HL-60 (cell line): Measurements from ENCODE around the gene GOLM1.

Source experiments
- DNase-seq, 2 experiments: peaks; one replicate each; pipeline ENCODE4 v3.0.0-alpha.2; 2010 to 2020; ENCODE audit warnings: low read depth in 1 of 2, low spot score in 1 of 2
- H3K27ac ChIP-seq: fragments of 250-450 bp; sonication (Bioruptor Pico); replicated peaks from 2 replicates; pipeline ENCODE4 v1.5.1; 2020; ENCODE audit warnings: mild to moderate bottlenecking, moderate library complexity
- H3K27me3 ChIP-seq: fragments of 250-450 bp; sonication (Bioruptor Pico); 2 replicates; pipeline ENCODE4 v1.5.1; 2021; ENCODE audit warnings: mild to moderate bottlenecking, moderate library complexity; ENCODE audit not compliant: insufficient read depth, poor library complexity, severe bottlenecking
- H3K4me3 ChIP-seq: replicated peaks from 2 replicates; pipeline ENCODE4 v1.5.1; 2011; ENCODE audit warnings: mild to moderate bottlenecking, control low read depth, low read length; ENCODE audit not compliant: insufficient read depth
- GABPA ChIP-seq: IDR thresholded peaks from 2 replicates; pipeline ENCODE4 v1.6.1; 2012; ENCODE audit warnings: low read depth
- POLR2AphosphoS5 ChIP-seq: IDR thresholded peaks from 2 replicates; pipeline ENCODE4 v1.6.1; 2012; ENCODE audit warnings: low read depth
- SPI1 ChIP-seq: IDR thresholded peaks from 2 replicates; pipeline ENCODE4 v1.6.1; 2012; ENCODE audit warnings: low read depth, mild to moderate bottlenecking, borderline replicate concordance
- TF ChIP-seq, protein P1 (sequence below): IDR thresholded peaks from one replicate; pipeline ENCODE4 v1.5.1; 2011; ENCODE audit warnings: low read length, control low read depth, inconsistent platforms; ENCODE audit not compliant: insufficient read depth
- TF ChIP-seq, protein P2 (sequence below): IDR thresholded peaks from 2 replicates; pipeline ENCODE4 v1.6.1; 2012; ENCODE audit warnings: low read depth; ENCODE audit not compliant: insufficient replicate concordance

The GOLM1 gene

DNA sequence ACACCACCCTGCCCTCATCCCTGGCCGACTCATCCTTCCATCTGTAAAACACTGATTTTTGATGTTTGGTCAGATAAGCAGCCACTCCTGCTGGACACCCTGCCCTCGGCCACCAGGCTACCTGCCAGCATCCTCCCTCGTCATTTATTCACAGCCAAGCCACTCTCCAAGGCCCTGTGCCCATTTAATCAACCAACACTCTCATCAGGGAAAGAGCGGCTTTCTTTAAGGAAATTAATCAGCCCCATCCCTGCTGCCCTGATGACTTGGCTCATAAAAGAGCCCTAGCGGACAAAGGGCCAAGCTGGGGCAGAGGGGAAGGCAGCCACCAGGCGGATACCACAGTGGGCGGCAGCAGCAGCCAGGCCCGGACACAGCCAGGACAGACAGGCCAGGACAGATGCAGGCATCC lies 52.4 kb downstream of the GOLM1 start:
- no peak for TF ChIP-seq SPI1
- TF ChIP-seq POLR2AphosphoS5: no peak
- TF ChIP-seq, protein P1, sequence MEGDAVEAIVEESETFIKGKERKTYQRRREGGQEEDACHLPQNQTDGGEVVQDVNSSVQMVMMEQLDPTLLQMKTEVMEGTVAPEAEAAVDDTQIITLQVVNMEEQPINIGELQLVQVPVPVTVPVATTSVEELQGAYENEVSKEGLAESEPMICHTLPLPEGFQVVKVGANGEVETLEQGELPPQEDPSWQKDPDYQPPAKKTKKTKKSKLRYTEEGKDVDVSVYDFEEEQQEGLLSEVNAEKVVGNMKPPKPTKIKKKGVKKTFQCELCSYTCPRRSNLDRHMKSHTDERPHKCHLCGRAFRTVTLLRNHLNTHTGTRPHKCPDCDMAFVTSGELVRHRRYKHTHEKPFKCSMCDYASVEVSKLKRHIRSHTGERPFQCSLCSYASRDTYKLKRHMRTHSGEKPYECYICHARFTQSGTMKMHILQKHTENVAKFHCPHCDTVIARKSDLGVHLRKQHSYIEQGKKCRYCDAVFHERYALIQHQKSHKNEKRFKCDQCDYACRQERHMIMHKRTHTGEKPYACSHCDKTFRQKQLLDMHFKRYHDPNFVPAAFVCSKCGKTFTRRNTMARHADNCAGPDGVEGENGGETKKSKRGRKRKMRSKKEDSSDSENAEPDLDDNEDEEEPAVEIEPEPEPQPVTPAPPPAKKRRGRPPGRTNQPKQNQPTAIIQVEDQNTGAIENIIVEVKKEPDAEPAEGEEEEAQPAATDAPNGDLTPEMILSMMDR: no peak
- no peak for TF ChIP-seq GABPA
- TF ChIP-seq, protein P2, sequence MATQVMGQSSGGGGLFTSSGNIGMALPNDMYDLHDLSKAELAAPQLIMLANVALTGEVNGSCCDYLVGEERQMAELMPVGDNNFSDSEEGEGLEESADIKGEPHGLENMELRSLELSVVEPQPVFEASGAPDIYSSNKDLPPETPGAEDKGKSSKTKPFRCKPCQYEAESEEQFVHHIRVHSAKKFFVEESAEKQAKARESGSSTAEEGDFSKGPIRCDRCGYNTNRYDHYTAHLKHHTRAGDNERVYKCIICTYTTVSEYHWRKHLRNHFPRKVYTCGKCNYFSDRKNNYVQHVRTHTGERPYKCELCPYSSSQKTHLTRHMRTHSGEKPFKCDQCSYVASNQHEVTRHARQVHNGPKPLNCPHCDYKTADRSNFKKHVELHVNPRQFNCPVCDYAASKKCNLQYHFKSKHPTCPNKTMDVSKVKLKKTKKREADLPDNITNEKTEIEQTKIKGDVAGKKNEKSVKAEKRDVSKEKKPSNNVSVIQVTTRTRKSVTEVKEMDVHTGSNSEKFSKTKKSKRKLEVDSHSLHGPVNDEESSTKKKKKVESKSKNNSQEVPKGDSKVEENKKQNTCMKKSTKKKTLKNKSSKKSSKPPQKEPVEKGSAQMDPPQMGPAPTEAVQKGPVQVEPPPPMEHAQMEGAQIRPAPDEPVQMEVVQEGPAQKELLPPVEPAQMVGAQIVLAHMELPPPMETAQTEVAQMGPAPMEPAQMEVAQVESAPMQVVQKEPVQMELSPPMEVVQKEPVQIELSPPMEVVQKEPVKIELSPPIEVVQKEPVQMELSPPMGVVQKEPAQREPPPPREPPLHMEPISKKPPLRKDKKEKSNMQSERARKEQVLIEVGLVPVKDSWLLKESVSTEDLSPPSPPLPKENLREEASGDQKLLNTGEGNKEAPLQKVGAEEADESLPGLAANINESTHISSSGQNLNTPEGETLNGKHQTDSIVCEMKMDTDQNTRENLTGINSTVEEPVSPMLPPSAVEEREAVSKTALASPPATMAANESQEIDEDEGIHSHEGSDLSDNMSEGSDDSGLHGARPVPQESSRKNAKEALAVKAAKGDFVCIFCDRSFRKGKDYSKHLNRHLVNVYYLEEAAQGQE: no peak
- no peak for DNase-seq
- Histone ChIP-seq H3K27ac (no peak overlapping the region), H3K27me3 (no peaks in the 10 kb centered on the region), H3K4me3 (no peak overlapping the region)

DNA sequence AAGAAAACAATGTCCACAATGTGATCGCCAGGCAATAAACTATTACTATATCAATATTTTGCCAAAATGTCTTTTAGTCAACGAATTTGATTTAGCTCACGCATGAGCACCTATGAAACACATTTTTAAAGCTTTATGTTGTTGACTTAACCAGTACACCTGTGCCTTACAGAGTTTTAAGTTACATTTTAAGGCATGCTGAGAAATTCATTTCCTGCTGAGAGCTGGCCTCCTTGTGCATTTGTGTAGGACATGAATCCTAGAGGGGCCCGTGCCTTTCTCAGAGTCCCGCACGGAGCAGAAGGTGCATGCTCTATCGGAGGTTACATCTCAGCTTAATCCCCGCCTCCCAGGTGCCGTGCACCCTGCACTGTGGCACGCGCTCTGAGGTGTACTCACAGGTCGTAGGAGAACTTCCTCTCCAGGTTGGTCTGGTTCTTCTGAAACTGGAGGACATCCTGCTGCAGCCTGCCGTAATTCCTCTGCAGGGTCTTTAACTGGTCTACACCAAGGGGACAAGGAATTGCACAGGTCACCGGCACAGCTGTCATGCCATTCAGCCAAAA lies 53.2 kb downstream of the GOLM1 start:
- DNase-seq: no peak
- H3K27ac ChIP-seq: no peak overlapping the region
- TF ChIP-seq GABPA: no peak
- TF ChIP-seq, protein P2: no peak
- TF ChIP-seq, protein P1: no peak
- no peak for TF ChIP-seq POLR2AphosphoS5
- no peak for TF ChIP-seq SPI1
- no peaks in the 10 kb centered on the region for H3K27me3 ChIP-seq
- no peak overlapping the region for H3K4me3 ChIP-seq

GRCh38 chr9:86045654-86046053 lies 53.7 kb downstream of the GOLM1 start:
- H3K27ac ChIP-seq: no peak overlapping the region
- DNase-seq: no peak
- TF ChIP-seq, protein P2: no peak
- TF ChIP-seq, protein P1: no peak
- no peak for TF ChIP-seq POLR2AphosphoS5
- TF ChIP-seq GABPA: no peak
- no peak for TF ChIP-seq SPI1
- H3K4me3 ChIP-seq: no peak overlapping the region
- no peaks in the 10 kb centered on the region for H3K27me3 ChIP-seq
